Astrocyte (in vitro differentiated cells and primary cell): ENCODE results near the gene KRTAP5-8. TPM values are rescaled to one million over a fixed set of nuclear protein-coding genes. Genes with fewer than 3 reads are reported as not detected.

Source experiments
- total RNA-seq: library from RNA; stranded (reverse); gene quantifications from 2 replicates; pipeline ENCODE4 v1.2.1, GENCODE V29; 2021

Gene KRTAP5-8
- total RNA-seq, 1 donor from 2014 or later, result not detected

Other genes starting within 250 kb of the KRTAP5-8 start
- 76.1 and 92.8 TPM in 2 replicates for gene DHCR7, start 89.6 kb upstream of the KRTAP5-8 start, total RNA-seq
- gene NADSYN1, start 84.8 kb upstream of the KRTAP5-8 start, total RNA-seq, result 84.7 and 87.9 TPM in 2 replicates
- not detected in 2 replicates for gene KRTAP5-7, start 10.8 kb upstream of the KRTAP5-8 start, total RNA-seq
- gene KRTAP5-9, start 10.4 kb downstream of the KRTAP5-8 start, total RNA-seq, result 0.43 TPM in 1 of 2 replicates, not detected in the other
- gene KRTAP5-10, start 27.5 kb downstream of the KRTAP5-8 start, total RNA-seq, result 0.34 TPM in 1 of 2 replicates, not detected in the other
- gene KRTAP5-11, start 44.9 kb downstream of the KRTAP5-8 start, total RNA-seq, result not detected in 2 replicates